GDM1 (cell line): Measurements from ENCODE around the gene C3orf20.

Experiments used
- DNase-seq: peaks from one replicate; lab custom pipeline; 2025; lab: John Stamatoyannopoulos, UW

Gene C3orf20

DNA sequence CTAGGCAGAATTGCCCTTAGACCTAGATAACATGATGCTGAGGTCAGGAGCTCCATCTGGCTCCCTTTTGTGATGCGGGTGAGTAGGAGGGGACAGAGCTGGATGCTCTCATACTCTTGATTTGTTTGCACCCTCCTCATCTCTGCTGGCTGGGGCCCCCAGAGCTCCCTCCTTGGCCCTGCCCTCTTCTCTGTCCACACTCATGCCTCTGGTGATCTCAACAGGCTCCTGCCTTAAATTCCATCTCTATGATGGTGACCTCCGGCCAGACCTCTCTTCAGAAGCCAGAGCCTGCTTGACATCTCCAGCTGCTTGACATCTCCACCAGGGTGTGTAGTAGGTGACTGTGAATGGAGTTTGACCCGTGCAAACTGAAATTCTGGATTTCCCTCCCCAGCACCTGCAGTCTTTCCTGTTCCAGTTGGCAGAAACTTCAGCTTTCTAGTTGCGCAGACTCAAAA is 139.5 kb downstream of the C3orf20 start:
- no peak for DNase-seq

DNA sequence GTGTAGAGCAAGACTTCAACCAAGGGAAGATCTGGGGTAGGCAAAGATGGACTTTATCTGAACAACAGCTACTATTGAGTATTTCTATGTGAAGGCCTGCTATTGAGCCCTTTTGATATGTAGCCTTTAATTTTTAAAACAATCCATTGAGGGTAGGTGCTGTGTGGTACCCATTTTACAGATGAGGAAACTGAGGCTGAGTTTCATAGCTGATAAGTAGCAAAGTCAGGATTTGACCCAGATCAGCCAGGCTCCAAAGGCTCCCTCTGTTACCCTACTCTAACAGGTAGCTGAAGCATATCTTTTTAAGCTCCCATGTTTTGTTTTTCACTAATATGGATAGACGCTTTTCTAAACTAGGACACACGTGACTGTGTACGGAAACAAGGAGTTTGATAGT is 141.4 kb downstream of the C3orf20 start:
- DNase-seq = no peak

DNA sequence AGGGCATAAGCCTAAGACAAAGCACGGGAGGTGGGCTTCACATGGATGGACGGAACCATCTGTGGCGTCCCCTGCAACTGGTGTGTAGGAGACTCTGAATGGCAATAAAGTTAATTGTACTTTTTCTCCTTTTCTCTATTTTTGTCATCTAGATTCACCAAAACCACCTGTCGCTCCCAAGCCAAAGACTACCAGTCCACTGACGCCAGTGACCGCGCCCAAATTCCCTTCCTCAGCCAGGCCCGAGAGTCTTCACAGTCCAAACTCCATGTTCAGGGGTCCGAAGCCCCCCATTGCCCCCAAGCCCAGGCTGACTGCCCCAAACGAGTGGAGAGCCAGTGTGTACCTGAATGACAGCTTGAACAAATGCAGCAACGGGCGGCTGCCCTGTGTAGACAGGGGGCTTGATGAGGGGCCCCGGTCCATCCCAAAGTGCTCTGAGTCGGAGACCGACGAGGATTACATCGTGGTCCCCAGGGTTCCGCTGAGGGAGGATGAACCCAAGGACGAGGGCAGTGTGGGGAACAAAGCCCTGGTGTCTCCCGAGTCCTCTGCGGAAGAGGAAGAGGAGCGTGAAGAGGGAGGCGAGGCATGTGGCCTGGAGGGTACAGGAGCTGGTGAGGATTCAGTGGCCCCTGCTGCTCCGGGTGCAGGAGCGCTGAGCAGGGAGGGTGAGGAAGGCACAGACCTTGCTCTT is 144.0 kb downstream of the C3orf20 start, which contains the start of gene FGD5:
TSS of gene FGD5 (plus strand) at position 159 of the 697 bp plus-strand sequence. CDS start at position 269, 110 bp downstream.
- DNase-seq = no peak

DNA sequence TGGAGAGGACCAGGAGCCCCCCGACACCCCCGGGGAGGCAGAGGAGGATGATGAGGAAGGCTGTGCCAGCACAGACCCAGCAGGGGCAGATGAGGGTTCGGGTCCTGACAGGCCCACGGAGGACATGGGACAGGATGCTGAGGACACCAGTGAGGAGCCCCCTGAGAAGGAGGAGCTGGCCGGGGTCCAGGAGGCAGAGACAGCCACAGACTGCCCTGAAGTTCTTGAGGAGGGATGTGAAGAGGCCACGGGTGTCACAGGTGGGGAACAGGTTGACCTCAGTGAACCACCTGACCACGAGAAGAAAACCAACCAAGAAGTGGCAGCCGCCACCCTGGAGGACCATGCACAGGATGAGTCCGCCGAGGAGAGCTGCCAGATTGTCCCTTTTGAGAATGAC is 144.7 kb downstream of the C3orf20 start:
- DNase-seq = no peak

DNA sequence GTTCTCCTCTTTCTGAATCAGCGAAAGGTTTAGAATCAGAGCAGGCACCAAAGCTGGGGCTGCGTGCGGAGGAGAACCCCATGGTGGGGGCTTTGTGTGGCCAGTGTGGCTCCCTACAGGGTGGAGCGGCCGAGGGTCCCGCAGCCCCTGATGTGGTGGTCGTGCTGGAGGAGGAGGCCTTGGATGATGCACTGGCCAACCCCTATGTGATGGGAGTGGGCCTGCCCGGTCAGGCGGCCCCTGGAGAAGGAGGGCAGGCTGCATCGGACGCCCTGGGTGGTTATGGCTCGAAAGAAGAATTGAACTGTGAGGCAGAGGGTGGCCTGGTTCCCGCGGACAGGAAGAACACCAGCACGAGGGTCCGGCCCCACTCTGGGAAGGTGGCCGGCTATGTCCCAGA is 145.2 kb downstream of the C3orf20 start:
- DNase-seq = no peak

DNA sequence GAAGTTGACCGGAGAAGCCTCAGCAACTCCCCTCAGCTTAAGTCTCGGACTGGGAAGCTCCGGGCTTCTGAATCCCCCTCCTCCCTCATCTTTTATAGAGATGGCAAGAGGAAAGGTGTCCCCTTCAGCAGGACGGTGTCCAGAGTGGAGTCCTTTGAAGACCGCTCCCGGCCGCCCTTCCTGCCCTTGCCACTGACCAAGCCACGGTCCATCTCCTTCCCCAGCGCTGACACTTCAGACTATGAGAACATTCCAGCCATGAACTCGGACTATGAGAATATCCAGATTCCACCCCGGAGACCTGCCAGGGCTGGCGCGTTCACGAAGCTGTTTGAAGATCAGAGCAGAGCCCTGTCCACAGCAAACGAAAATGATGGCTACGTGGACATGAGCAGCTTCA is 146.2 kb downstream of the C3orf20 start:
- no peak for DNase-seq

DNA sequence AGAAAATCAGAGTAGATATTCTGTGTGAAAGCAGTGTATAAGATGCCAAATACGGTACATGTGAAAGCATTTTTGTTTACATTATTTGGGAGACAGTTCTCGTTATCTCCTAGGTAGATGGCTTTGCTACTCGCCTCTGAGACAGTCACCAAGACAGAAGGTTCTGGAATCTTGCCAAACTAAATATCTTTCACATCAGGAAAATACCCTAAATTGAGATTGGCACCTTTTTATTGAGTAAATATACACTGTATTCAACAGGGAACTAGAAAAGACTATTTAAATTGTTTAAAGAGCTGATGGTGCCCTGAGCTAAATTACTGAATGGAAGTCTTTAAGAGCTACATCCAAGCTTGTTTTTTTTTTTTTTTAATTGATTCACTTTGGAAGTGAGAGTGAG is 147.2 kb downstream of the C3orf20 start:
- no peak for DNase-seq
